AG04449 (cell line): Measurements from ENCODE around the gene CORO2B.

ENCODE experiments used
- CTCF ChIA-PET: fragments of 350-600 bp; formaldehyde crosslinking; extraction: SDS; loops from one replicate; lab custom pipeline; 2021; ENCODE audit warnings: antibody characterized with exemption; lab: Yijun Ruan, JAX
- POLR2A ChIA-PET: fragments of 400-600, 350-600 bp; formaldehyde crosslinking; extraction: SDS; loops from one replicate; lab custom pipeline; 2020; ENCODE audit warnings: antibody characterized with exemption, inconsistent platforms; lab: Yijun Ruan, JAX
- DNase-seq: peaks from one replicate; pipeline ENCODE4 v3.0.0-alpha.2; 2010; ENCODE audit warnings: low read depth, low spot score
- H3K4me3 ChIP-seq: 2 replicates; pipeline ENCODE4 v1.5.1; 2011; ENCODE audit warnings: low read depth, mild to moderate bottlenecking, control low read depth, low read length
- TF ChIP-seq, protein P1 (sequence below): IDR thresholded peaks from one replicate; pipeline ENCODE4 v1.5.1; 2011; ENCODE audit warnings: mild to moderate bottlenecking, moderate library complexity, low read length, control low read depth, inconsistent platforms; ENCODE audit not compliant: insufficient read depth; ENCODE audit errors: missing control alignments

Gene CORO2B

DNA sequence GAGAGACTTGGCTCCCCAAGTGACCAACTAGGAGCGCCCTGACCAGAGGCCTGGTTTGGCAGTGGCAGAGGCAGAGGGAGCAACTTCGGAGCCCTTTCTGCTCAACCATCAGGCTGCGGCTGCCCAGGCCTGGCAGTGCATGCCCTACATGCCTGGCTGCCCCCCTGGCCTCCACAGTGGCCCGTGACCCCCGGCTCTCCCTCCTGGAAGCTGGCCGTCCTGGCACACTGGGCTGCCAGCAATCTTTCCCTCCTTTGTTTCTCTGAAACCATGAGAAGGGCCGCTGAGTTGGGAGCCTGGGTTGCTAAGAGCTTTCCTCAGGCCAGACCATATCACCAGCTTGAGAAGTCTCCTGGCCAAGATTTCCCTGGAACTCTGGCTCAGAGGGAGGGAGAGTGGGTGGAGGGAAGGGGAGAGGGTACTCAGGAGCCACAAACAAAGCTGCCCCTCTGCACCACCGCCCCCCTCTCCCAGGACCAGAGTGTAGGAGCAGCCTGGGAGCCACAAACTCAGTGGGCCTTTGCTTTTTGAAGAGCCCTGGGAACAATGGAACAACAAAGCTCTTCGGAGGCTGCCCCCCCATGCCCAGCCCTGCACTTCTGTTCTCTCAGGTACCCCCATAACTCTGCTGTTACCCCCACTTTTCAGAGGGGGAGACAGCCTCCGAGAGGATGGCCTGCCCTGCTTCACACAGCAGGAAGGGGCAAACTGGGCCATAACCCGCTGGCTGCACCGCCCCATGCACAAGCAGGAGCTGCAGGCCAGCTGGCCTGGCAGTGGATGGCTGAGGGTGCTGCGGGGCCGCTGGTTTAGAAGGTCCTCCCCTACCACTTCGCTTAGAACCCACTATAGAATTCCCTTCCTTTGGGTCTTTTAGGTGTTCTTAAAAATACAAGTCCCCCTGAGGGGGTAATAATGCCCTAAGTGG is 11.3 kb downstream of the CORO2B start:
- CTCF ChIA-PET: interaction anchor here (1.2 to 4.2 kb wide), 3 partner anchors 10 to 84 kb away, joined by 3 to 20 read pairs (median 3); no protein-coding TSS in a partner anchor
- POLR2A ChIA-PET: no interaction called here
- no peak for DNase-seq
- H3K4me3 ChIP-seq: no peak overlapping the region
- TF ChIP-seq, protein P1, sequence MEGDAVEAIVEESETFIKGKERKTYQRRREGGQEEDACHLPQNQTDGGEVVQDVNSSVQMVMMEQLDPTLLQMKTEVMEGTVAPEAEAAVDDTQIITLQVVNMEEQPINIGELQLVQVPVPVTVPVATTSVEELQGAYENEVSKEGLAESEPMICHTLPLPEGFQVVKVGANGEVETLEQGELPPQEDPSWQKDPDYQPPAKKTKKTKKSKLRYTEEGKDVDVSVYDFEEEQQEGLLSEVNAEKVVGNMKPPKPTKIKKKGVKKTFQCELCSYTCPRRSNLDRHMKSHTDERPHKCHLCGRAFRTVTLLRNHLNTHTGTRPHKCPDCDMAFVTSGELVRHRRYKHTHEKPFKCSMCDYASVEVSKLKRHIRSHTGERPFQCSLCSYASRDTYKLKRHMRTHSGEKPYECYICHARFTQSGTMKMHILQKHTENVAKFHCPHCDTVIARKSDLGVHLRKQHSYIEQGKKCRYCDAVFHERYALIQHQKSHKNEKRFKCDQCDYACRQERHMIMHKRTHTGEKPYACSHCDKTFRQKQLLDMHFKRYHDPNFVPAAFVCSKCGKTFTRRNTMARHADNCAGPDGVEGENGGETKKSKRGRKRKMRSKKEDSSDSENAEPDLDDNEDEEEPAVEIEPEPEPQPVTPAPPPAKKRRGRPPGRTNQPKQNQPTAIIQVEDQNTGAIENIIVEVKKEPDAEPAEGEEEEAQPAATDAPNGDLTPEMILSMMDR: no peak

DNA sequence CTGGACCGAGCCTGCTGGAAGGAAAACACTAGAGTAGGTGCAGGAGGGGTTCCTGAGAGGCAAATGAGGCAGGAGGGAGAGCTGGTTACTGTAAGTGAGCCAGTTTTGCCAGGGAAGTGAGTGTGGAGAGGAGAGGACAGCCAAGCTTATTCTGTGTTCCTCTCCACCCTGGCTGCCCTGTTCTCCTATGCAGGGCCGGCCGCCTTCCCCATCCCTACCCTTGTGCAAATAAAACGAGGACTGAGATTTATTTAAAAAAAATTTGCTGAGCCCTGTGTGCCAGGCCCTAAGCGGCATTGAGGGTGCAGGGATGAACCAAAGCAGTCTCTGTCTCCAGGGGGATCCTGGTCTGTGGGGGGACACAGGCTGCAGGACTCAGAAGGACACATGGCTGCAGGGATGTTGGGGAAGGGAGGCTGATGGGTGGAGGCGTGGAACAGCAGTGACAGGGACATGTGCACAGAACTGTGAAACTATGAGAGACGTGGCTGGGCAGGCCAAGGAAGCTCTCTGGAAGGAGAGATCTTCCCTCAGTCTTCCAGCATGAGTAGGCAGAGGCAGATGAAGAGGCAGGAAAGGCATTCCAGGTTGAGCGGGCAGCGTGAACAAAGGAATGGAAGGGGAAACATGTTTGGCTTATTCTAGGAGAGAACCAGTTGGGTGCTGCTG is 12.1 kb downstream of the CORO2B start:
- H3K4me3 ChIP-seq: no peak overlapping the region
- TF ChIP-seq, protein P1: no peak
- ChIA-PET CTCF (interaction anchor here (1.2 to 4.2 kb wide), 2 partner anchors 41 to 84 kb away, joined by 3 to 20 read pairs; no protein-coding TSS in a partner anchor), POLR2A (no interaction called here)
- DNase-seq: no peak

DNA sequence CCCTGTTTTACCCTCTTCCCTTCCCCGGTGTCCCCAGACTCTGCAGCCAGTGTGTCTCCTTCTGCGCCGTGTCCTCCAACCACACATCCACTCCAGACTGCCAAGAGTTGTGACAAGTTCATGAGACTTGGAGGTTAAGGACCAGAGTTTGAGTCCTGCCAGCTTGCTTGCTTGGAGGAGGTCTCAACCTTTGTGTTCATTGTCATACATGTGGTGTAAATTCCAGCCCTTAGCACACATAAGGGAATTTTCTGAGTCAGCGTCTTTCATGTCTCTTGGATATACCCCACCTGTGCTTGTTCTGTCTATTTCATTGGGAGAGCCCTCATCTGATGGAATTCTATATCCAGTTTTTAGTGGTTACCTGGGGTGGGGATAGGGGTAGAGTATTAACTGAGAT is 13.3 kb downstream of the CORO2B start:
- H3K4me3 ChIP-seq: no peak overlapping the region
- no peak for DNase-seq
- ChIA-PET POLR2A (no interaction called here), CTCF (interaction anchor here (0.9 to 3.4 kb wide), 5 partner anchors 10 to 83 kb away, joined by 3 to 13 read pairs (median 4); no protein-coding TSS in a partner anchor)
- TF ChIP-seq, protein P1: no peak

DNA sequence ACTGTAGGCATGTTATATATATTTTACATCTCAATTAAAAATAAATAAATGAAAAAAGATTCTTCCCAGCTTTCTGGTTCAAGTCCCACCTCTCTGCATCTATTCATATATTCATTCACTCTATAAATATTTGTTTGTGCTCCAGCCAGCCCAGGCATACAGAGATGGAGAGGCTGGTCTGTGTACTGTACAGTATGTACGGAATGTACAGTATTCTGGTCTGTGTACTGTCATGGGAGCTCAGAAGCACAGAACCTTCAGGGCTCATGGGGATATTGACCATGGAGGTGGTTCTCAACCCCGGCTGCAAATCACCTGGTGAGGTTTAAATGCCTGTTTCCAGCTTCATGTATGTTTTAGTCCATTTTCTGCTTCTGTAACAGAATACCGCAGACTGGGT is 13.8 kb downstream of the CORO2B start:
- ChIA-PET POLR2A (no interaction called here), CTCF (interaction anchor here (0.9 to 3.4 kb wide), 6 partner anchors 10 to 82 kb away, joined by 3 to 13 read pairs (median 4); no protein-coding TSS in a partner anchor)
- TF ChIP-seq, protein P1: no peak
- no peak for DNase-seq
- no peak overlapping the region for H3K4me3 ChIP-seq

DNA sequence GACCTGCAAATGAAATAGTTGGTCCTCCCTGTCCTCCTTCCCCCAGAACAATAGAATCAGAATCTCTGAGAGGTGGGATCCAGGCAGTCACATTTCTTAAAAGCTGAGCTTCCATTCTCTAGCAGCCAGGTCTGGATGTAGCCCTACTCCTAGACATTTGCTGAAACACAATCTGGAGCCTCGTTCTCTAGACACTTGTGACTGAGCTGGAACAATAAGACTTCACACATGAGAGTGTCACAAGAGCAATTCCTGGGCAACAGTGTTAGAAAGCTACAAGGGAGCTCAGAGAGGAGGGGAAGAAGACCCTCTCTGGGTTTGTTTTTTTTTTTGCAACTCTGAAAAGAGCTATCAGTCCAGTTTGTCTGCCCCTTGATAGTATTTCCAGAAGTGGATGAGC is 14.5 kb downstream of the CORO2B start:
- CTCF ChIA-PET: interaction anchor here (1.1 to 3.4 kb wide), 4 partner anchors 11 to 81 kb away, joined by 3 to 13 read pairs (median 4); no protein-coding TSS in a partner anchor
- POLR2A ChIA-PET: no interaction called here
- DNase-seq: no peak

More for the DNA sequence above, 14.5 kb downstream of the CORO2B start:
- no peak overlapping the region for H3K4me3 ChIP-seq
- TF ChIP-seq, protein P1: no peak
